ENCODE measurements around the gene DOCK11.
"Not testable (repeated sequence)": the region's sequence is repeated elsewhere in the genome, so short reads cannot be mapped to it uniquely, and the experiment has no call there.

Gene DOCK11

GRCh38 chrX:118495061-118495921 is at the start of gene DOCK11:
TSS of gene DOCK11 (plus strand) at chrX:118495815. CDS start at chrX:118495972, 157 bp downstream.
- Histone ChIP-seq H3K4me3 (ENCODE audit: low read length) (peak within 1 kb of the TSS; percentile 64), H3K9ac (ENCODE audit: low read length) (peak within 1 kb of the TSS; percentile 34), H3K27ac (ENCODE audit: low read depth, low read length) (peak within 1 kb of the TSS; percentile 80), H3K4me1 (ENCODE audit: control insufficient read depth, insufficient read depth, low read length) (peaks cover 2% of the 10 kb centered on the region), H3K27me3 (ENCODE audit: control insufficient read depth, insufficient read depth, low read length) (no peaks in the 10 kb centered on the region), H3K36me3 (ENCODE audit: control insufficient read depth, insufficient read depth, low read length) (no peaks in the 10 kb centered on the region)

GRCh38 chrX:118448273-118448783 is 47.3 kb upstream of the DOCK11 start:
- no peaks in the 10 kb centered on the region for H3K27me3 ChIP-seq (ENCODE audit: control insufficient read depth, insufficient read depth, low read length)
- no peak overlapping the region for H3K9ac ChIP-seq (ENCODE audit: low read length)
- H3K4me3 ChIP-seq (ENCODE audit: low read length): no peak overlapping the region
- H3K27ac ChIP-seq (ENCODE audit: low read depth, low read length): no peak overlapping the region
- no peaks in the 10 kb centered on the region for H3K4me1 ChIP-seq (ENCODE audit: control insufficient read depth, insufficient read depth, low read length)
- H3K36me3 ChIP-seq (ENCODE audit: control insufficient read depth, insufficient read depth, low read length): peaks cover 1% of the 10 kb centered on the region

GRCh38 chrX:118455013-118455412 is 40.6 kb upstream of the DOCK11 start:
- H3K36me3 ChIP-seq (ENCODE audit: control insufficient read depth, insufficient read depth, low read length): no peaks in the 10 kb centered on the region
- no peak overlapping the region for H3K4me3 ChIP-seq (ENCODE audit: low read length)
- no peaks in the 10 kb centered on the region for H3K4me1 ChIP-seq (ENCODE audit: control insufficient read depth, insufficient read depth, low read length)
- no peak overlapping the region for H3K27ac ChIP-seq (ENCODE audit: low read depth, low read length)
- no peak overlapping the region for H3K9ac ChIP-seq (ENCODE audit: low read length)
- H3K27me3 ChIP-seq (ENCODE audit: control insufficient read depth, insufficient read depth, low read length): no peaks in the 10 kb centered on the region

- Histone ChIP-seq H3K36me3 (ENCODE audit: control insufficient read depth, insufficient read depth, low read length) (no peaks in the 10 kb centered on the region), H3K9ac (ENCODE audit: low read length) (no peak overlapping the region), H3K4me1 (ENCODE audit: control insufficient read depth, insufficient read depth, low read length) (no peaks in the 10 kb centered on the region), H3K27me3 (ENCODE audit: control insufficient read depth, insufficient read depth, low read length) (no peaks in the 10 kb centered on the region), H3K4me3 (ENCODE audit: low read length) (no peak overlapping the region), H3K27ac (ENCODE audit: low read depth, low read length) (no peak overlapping the region)
These were observed 36.1 kb upstream of the DOCK11 start for GRCh38 chrX:118459494-118459893.

- no peaks in the 10 kb centered on the region for H3K27me3 ChIP-seq (ENCODE audit: control insufficient read depth, insufficient read depth, low read length)
- H3K4me3 ChIP-seq (ENCODE audit: low read length): no peak overlapping the region
- H3K36me3 ChIP-seq (ENCODE audit: control insufficient read depth, insufficient read depth, low read length): no peaks in the 10 kb centered on the region
- no peak overlapping the region for H3K9ac ChIP-seq (ENCODE audit: low read length)
- H3K4me1 ChIP-seq (ENCODE audit: control insufficient read depth, insufficient read depth, low read length): no peaks in the 10 kb centered on the region
- H3K27ac ChIP-seq (ENCODE audit: low read depth, low read length): no peak overlapping the region
These were observed 31.1 kb upstream of the DOCK11 start for GRCh38 chrX:118464501-118464900.

- no peak overlapping the region for H3K9ac ChIP-seq (ENCODE audit: low read length)
These were observed 27.5 kb upstream of the DOCK11 start for GRCh38 chrX:118468122-118468521.

GRCh38 chrX:118470721-118471347 is 24.8 kb upstream of the DOCK11 start:
- H3K4me3 ChIP-seq (ENCODE audit: low read length); H3K27me3 ChIP-seq (ENCODE audit: control insufficient read depth, insufficient read depth, low read length); H3K27ac ChIP-seq (ENCODE audit: low read depth, low read length); H3K36me3 ChIP-seq (ENCODE audit: control insufficient read depth, insufficient read depth, low read length); H3K9ac ChIP-seq (ENCODE audit: low read length); H3K4me1 ChIP-seq (ENCODE audit: control insufficient read depth, insufficient read depth, low read length): not testable (repeated sequence)

More at GRCh38 chrX:118468122-118468521, 27.5 kb upstream of the DOCK11 start:
- no peak overlapping the region for H3K4me3 ChIP-seq (ENCODE audit: low read length)
- H3K4me1 ChIP-seq (ENCODE audit: control insufficient read depth, insufficient read depth, low read length): no peaks in the 10 kb centered on the region
- no peak overlapping the region for H3K27ac ChIP-seq (ENCODE audit: low read depth, low read length)
- H3K36me3 ChIP-seq (ENCODE audit: control insufficient read depth, insufficient read depth, low read length): no peaks in the 10 kb centered on the region
- H3K27me3 ChIP-seq (ENCODE audit: control insufficient read depth, insufficient read depth, low read length): no peaks in the 10 kb centered on the region

- Histone ChIP-seq H3K36me3 (ENCODE audit: control insufficient read depth, insufficient read depth, low read length) (no peaks in the 10 kb centered on the region), H3K4me3 (ENCODE audit: low read length) (no peak overlapping the region), H3K27ac (ENCODE audit: low read depth, low read length) (no peak overlapping the region), H3K27me3 (ENCODE audit: control insufficient read depth, insufficient read depth, low read length) (no peaks in the 10 kb centered on the region), H3K4me1 (ENCODE audit: control insufficient read depth, insufficient read depth, low read length) (no peaks in the 10 kb centered on the region), H3K9ac (ENCODE audit: low read length) (no peak overlapping the region)
These were observed 21.0 kb upstream of the DOCK11 start for GRCh38 chrX:118474586-118474985.

- Histone ChIP-seq H3K9ac (ENCODE audit: low read length) (no peak overlapping the region), H3K27me3 (ENCODE audit: control insufficient read depth, insufficient read depth, low read length) (no peaks in the 10 kb centered on the region), H3K36me3 (ENCODE audit: control insufficient read depth, insufficient read depth, low read length) (no peaks in the 10 kb centered on the region), H3K27ac (ENCODE audit: low read depth, low read length) (no peak overlapping the region), H3K4me1 (ENCODE audit: control insufficient read depth, insufficient read depth, low read length) (no peaks in the 10 kb centered on the region), H3K4me3 (ENCODE audit: low read length) (no peak overlapping the region)
These were observed 19.7 kb upstream of the DOCK11 start for GRCh38 chrX:118475903-118476302.

GRCh38 chrX:118480172-118480571 is 15.4 kb upstream of the DOCK11 start:
- no peaks in the 10 kb centered on the region for H3K4me1 ChIP-seq (ENCODE audit: control insufficient read depth, insufficient read depth, low read length)
- no peaks in the 10 kb centered on the region for H3K36me3 ChIP-seq (ENCODE audit: control insufficient read depth, insufficient read depth, low read length)
- H3K4me3 ChIP-seq (ENCODE audit: low read length): no peak overlapping the region
- H3K27ac ChIP-seq (ENCODE audit: low read depth, low read length): no peak overlapping the region
- H3K27me3 ChIP-seq (ENCODE audit: control insufficient read depth, insufficient read depth, low read length): no peaks in the 10 kb centered on the region
- H3K9ac ChIP-seq (ENCODE audit: low read length): no peak overlapping the region

GRCh38 chrX:118482384-118482783 is 13.2 kb upstream of the DOCK11 start:
- H3K27ac ChIP-seq (ENCODE audit: low read depth, low read length); H3K36me3 ChIP-seq (ENCODE audit: control insufficient read depth, insufficient read depth, low read length); H3K4me1 ChIP-seq (ENCODE audit: control insufficient read depth, insufficient read depth, low read length); H3K9ac ChIP-seq (ENCODE audit: low read length); H3K4me3 ChIP-seq (ENCODE audit: low read length); H3K27me3 ChIP-seq (ENCODE audit: control insufficient read depth, insufficient read depth, low read length): not testable (repeated sequence)

GRCh38 chrX:118484216-118484903 is 11.3 kb upstream of the DOCK11 start:
- Histone ChIP-seq H3K27me3 (ENCODE audit: control insufficient read depth, insufficient read depth, low read length) (no peaks in the 10 kb centered on the region), H3K4me1 (ENCODE audit: control insufficient read depth, insufficient read depth, low read length) (no peaks in the 10 kb centered on the region), H3K9ac (ENCODE audit: low read length) (no peak overlapping the region), H3K4me3 (ENCODE audit: low read length) (no peak overlapping the region), H3K36me3 (ENCODE audit: control insufficient read depth, insufficient read depth, low read length) (no peaks in the 10 kb centered on the region), H3K27ac (ENCODE audit: low read depth, low read length) (no peak overlapping the region)
